HG02610 (cell line): ENCODE results near the gene EN2.

ENCODE experiments used
- ATAC-seq: cut with Tn5 transposase; IDR thresholded peaks from one replicate; pipeline ENCODE4 v1.9.1; 2021; ENCODE audit warnings: mild to moderate bottlenecking, moderate library complexity; ENCODE audit not compliant: unreplicated experiment

Gene EN2

DNA sequence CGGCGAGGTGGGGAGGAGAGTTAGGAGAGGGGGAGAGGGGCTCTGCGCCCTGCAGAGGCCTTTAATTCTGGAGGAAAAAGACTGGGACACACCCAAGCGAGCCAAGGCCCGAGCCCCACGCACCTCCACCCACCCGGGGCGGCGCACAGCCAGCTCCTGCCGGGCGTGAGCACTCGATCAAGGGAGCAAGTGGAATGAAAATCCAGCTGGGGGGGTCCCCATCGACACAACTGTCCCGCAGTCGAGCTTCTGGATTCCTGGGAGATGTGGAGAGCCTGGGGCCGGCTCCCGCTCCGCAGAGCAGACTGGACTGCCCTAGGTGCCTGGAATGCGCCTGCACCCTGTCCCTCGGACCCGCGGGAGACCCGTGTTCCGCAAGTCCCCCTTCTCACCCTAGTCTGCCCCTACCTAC is 7.4 kb upstream of the EN2 start:
- no peak for ATAC-seq

GRCh38 chr7:155450970-155451801 is 6.7 kb upstream of the EN2 start:
- ATAC-seq, result no peak

- ATAC-seq, result no peak
Observed at GRCh38 chr7:155451840-155452239, 6.1 kb upstream of the EN2 start.

GRCh38 chr7:155452505-155453295 is 5.2 kb upstream of the EN2 start:
- no peak for ATAC-seq

GRCh38 chr7:155453296-155454182 is 4.4 kb upstream of the EN2 start:
- no peak for ATAC-seq

DNA sequence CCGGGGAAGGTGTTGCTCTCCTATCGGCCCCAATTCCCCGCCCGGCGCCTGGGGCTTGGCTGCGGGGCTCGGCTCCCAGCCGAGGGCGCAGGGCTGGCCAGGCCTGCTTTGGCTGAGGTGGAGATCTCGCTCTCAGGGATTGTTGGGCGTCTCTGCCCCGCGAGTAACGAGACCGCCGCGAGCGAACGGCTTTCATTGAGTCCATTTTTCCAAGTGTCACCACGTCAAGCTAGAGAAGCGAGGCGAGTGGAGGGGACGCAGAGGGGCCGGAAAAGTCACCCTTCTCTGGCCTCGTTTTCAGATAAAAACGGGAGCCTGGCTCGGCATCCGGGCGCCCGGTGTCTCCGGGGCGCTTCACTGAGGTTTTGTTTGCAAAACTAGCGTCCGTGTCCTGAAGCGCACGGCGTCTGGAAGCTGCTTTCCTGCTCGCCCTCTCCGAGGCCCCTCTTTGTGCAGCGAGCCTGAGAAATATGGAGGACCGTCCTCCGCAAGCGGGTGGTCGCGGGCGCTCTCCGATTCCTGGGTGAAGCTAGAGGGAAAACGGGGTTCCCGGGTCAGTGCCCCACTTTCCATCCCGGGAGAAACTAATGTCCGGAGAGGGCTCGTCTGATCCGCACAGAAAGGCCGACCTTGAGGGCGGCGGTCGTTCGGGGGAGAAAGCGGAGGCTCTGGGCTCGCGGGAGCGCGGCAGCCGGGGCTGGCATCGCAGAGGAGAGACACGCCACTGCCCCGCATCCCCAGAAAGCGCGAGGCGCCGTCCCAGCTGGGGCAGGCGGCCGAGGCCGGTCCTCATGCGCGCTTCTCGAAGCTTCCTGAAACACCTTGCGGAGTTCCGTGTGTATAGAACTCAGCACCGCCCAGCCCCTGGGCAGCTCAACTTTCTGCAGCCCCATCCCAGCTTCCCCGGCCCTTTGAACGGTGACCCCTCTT is 3.5 kb upstream of the EN2 start:
- ATAC-seq, result no peak

GRCh38 chr7:155455132-155455693 is 2.7 kb upstream of the EN2 start:
- ATAC-seq, result no peak

GRCh38 chr7:155455776-155456737 is 1.9 kb upstream of the EN2 start:
- ATAC-seq, result no peak

- no peak for ATAC-seq
Observed at GRCh38 chr7:155456738-155457543, 988 bp upstream of the EN2 start.

DNA sequence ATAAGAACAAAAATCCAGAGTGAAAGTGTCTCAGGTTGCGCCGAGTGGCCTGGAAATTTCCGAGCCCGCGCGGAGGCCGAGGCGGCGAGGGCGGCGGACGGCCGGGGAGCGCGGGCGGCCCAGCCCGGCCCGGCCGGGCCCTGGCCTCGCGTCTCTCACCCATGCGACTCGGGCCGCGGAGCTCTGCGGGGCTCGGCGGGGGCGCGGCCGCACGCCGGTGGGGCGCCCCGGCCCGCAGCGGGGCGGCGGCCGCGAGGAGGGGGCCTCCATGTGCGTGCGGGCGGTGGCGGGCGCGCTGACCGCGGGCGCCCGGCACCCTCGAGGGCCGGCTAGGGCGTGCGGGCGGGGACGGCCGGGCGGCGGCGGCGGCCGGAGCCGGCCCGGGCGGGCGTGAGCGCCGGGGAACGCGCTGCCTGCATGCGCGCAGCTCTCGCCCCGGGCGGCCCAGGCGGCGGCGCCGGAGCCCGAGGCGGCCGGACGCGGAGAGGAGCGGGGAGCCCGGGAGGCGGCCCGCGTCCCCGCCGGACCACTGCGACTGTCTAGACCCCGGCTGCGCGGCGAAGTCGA is 302 bp upstream of the EN2 start:
- ATAC-seq, result no peak

DNA sequence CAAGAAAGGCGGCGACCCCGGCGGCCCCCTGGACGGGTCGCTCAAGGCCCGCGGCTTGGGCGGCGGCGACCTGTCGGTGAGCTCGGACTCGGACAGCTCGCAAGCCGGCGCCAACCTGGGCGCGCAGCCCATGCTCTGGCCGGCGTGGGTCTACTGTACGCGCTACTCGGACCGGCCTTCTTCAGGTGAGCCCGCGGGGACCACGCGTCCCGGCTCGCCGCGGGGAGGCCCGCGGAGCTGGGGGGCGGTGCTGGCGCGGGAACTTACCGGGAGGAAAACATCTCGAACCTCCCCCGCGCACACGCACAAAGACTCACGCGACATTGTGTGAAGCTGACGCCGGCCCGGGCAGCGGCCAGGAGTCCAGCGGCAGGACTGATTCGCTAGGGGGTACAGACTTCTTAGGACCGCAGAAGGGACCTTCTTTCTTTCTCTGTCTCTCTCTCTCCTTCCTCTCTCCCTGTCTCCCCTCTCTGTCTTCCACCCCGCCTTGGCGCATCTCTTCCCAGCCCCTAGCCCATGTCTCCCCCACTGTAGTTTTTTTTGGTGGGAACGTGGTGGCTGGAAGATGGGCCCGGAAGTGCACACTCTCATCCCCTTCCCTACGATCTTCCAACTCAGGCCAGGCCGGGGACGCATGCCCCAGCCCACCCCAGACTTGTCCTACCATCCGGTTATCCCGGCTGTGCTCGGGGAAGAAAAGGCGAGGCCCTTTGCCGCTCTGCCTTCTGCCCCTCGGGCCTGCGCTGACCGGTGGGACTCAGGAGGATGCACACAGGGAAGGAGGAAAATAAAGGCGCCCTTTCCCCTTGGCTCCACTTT is 1.2 kb downstream of the EN2 start:
- ATAC-seq, result no peak

GRCh38 chr7:155459700-155460461 is 2.0 kb downstream of the EN2 start:
- no peak for ATAC-seq

DNA sequence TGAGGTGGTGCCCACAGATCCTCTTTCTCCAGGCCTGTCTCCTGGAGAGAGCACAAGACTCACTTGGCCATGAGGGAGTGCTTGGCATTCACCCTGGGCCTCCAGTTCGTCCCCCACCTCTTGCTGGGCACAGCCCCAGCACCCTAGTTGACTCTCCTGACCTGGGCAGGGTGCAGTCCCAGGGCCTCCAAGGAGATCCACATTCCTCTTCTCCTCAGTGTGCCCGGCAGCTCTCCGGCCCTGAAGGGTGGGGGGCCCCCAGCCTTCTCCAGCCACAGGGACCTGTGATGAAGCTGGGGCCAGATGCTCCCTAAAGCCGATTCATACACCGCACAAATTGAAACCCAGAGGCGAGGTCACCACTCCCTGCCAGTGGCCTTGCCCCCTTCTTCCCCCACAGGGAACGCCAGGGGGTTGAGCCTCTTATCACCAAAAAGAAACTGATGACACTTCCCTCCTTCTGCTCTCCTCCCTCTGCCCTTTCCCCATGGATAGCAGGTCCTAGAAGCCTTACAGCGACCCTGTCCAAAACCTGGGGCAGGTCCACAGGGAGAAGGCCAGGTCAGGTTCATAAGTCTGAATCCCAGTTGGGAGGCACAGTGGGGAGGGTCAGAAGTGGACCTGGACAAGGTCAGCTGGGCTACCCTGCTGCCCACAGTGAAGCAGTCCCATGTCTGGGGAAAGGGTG is 3.1 kb downstream of the EN2 start:
- no peak for ATAC-seq

- no peak for ATAC-seq
Observed at GRCh38 chr7:155461631-155462030, 3.7 kb downstream of the EN2 start.

DNA sequence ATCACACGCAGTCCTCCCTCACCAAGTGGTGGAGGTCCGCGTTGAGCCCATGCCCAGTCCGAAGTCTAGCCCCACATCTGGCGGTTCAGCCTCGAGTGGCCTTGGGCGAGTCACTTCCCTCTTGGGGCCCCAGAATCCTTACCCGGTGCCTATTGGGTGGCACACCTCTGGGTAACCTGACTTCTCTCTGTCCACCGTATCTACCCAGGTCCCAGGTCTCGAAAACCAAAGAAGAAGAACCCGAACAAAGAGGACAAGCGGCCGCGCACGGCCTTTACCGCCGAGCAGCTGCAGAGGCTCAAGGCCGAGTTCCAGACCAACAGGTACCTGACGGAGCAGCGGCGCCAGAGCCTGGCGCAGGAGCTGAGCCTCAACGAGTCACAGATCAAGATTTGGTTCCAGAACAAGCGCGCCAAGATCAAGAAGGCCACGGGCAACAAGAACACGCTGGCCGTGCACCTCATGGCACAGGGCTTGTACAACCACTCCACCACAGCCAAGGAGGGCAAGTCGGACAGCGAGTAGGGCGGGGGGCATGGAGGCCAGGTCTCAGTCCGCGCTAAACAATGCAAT is 4.3 kb downstream of the EN2 start:
- no peak for ATAC-seq
